ENCODE measurements around the gene CCDC112. TPM values are rescaled to one million over a fixed set of nuclear protein-coding genes. Genes with fewer than 3 reads are reported as not detected.

Gene CCDC112
- total and polyA plus RNA-seq, 9 of the 15 experiments (the other 6 are each of a cell fraction or from before 2014, with no cell fraction given) = 3.3 to 15.3 (median 7.4) TPM

DNA sequence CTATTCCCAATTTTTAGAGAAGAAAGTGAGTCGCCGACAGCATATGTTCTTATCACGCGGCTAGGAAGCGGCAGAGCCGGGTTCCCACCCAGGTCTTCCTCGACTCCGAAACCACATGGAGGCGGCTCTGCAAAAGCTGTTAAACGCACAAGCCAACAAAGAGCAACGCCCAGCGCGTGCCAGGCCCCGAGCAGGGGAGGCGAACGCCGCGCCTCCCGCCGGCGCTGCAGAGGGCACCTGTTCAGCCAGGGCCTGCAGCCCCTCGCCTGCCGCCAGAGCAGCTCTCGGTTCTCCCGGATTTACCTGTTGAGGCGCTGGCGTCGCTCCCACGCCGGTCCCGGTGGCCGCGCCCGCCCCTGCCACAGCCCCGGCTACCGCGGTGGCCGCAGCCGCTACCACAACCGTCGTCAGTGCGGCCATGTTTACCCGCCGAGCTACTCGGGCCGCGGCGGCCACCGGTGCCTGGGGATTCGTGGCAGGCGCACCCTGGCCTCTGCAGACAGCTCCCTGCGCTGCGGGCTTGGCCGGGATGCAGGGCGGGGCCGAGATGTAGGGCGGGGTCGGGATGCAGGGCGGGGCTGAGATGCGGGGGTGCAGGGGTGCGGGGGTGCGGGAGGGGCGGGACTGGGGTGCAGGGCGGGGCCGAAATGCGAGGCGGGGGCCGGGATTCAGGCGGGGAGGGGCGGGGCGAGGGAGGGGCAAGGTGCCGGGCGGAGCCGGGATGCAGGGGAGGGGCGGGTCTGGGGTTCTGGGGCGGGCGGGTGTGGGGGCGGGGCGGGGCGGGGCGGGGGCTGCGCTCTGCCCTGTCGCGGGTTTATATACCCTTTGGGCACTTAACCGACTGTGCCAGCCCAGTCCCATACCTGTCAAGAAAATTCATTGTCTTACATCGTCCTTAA lies at the start of gene CCDC112 (continued):
- no peak for TF ChIP-seq RAD51 (IDR thresholded peaks at IDR 0.05; ENCODE audit: borderline replicate concordance, low read depth)
- TF ChIP-seq TCF7 (IDR thresholded peaks at IDR 0.05; ENCODE audit: borderline replicate concordance) = no peak
- TF ChIP-seq FOXK1 (CRISPR knock-in tag; IDR thresholded peaks at IDR 0.05; ENCODE audit: borderline replicate concordance) = peak; percentile 76; the same call in 1 of the 2 replicates
- TF ChIP-seq SMARCA5 (IDR thresholded peaks at IDR 0.05) = no peak
- TF ChIP-seq ASH1L (IDR thresholded peaks at IDR 0.05; ENCODE audit: borderline replicate concordance, low read depth, partially characterized antibody) = no peak
- no peak for TF ChIP-seq RBM14 (IDR thresholded peaks at IDR 0.05; ENCODE audit: borderline replicate concordance, insufficient read depth, low read depth, low read length)
- no peak for TF ChIP-seq TBL1XR1 (IDR thresholded peaks at IDR 0.05; ENCODE audit: low read length in 2 of 2)
- no peak for TF ChIP-seq CHD1 (IDR thresholded peaks at IDR 0.05; ENCODE audit: low read length)
- TF ChIP-seq NFXL1 (CRISPR knock-in tag; IDR thresholded peaks at IDR 0.05) = 0 out of 2 replicates have a peak, but pooled peaks have one; percentile 27
- peak; percentile 53; the same call in 1 of the 2 replicates for TF ChIP-seq ZNF232 (CRISPR knock-in tag; IDR thresholded peaks at IDR 0.05)
- peak; percentile 91 for TF ChIP-seq FOXP1 (CRISPR knock-in tag; IDR thresholded peaks at IDR 0.05)
- TF ChIP-seq, protein P1, sequence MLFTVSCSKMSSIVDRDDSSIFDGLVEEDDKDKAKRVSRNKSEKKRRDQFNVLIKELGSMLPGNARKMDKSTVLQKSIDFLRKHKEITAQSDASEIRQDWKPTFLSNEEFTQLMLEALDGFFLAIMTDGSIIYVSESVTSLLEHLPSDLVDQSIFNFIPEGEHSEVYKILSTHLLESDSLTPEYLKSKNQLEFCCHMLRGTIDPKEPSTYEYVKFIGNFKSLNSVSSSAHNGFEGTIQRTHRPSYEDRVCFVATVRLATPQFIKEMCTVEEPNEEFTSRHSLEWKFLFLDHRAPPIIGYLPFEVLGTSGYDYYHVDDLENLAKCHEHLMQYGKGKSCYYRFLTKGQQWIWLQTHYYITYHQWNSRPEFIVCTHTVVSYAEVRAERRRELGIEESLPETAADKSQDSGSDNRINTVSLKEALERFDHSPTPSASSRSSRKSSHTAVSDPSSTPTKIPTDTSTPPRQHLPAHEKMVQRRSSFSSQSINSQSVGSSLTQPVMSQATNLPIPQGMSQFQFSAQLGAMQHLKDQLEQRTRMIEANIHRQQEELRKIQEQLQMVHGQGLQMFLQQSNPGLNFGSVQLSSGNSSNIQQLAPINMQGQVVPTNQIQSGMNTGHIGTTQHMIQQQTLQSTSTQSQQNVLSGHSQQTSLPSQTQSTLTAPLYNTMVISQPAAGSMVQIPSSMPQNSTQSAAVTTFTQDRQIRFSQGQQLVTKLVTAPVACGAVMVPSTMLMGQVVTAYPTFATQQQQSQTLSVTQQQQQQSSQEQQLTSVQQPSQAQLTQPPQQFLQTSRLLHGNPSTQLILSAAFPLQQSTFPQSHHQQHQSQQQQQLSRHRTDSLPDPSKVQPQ (CRISPR knock-in tag; IDR thresholded peaks at IDR 0.05; ENCODE audit: borderline replicate concordance) = no peak
- TF ChIP-seq, protein P2, sequence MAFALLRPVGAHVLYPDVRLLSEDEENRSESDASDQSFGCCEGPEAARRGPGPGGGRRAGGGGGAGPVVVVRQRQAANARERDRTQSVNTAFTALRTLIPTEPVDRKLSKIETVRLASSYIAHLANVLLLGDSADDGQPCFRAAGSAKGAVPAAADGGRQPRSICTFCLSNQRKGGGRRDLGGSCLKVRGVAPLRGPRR (CRISPR knock-in tag; IDR thresholded peaks at IDR 0.05) = no peak
- no peak for TF ChIP-seq POLR2H (tag; IDR thresholded peaks at IDR 0.05; ENCODE audit: low read depth)
- no peak for TF ChIP-seq CBFA2T3 (IDR thresholded peaks at IDR 0.05)
- TF ChIP-seq NR2C2 (CRISPR knock-in tag; IDR thresholded peaks at IDR 0.05) = no peak
- TF ChIP-seq NR2C2 (tag; IDR thresholded peaks at IDR 0.05) = no peak
- no peak for TF ChIP-seq SIX5 (IDR thresholded peaks at IDR 0.05; ENCODE audit: borderline replicate concordance in 1 of 2, insufficient read depth in 1 of 2, low read depth in 1 of 2, low read length in 2 of 2)
- no peak; the same call in 1 of the 2 replicates for TF ChIP-seq GABPB1 (CRISPR knock-in tag; IDR thresholded peaks at IDR 0.05)
- TF ChIP-seq RFX1 (IDR thresholded peaks at IDR 0.05) = no peak
- no peak for TF ChIP-seq EP300 (IDR thresholded peaks at IDR 0.05; ENCODE audit: low read length)
- TF ChIP-seq, protein P3, sequence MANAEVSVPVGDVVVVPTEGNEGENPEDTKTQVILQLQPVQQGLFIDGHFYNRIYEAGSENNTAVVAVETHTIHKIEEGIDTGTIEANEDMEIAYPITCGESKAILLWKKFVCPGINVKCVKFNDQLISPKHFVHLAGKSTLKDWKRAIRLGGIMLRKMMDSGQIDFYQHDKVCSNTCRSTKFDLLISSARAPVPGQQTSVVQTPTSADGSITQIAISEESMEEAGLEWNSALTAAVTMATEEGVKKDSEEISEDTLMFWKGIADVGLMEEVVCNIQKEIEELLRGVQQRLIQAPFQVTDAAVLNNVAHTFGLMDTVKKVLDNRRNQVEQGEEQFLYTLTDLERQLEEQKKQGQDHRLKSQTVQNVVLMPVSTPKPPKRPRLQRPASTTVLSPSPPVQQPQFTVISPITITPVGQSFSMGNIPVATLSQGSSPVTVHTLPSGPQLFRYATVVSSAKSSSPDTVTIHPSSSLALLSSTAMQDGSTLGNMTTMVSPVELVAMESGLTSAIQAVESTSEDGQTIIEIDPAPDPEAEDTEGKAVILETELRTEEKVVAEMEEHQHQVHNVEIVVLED (CRISPR knock-in tag; IDR thresholded peaks at IDR 0.05) = no peak
- no peak for TF ChIP-seq PHB (CRISPR knock-in tag; IDR thresholded peaks at IDR 0.05)
- no peak for TF ChIP-seq ZNF324 (CRISPR knock-in tag; IDR thresholded peaks at IDR 0.05)

Measured in K562 (cell line).